HepG2 (cell line): ENCODE data around the gene SLC25A10. TPM values are rescaled to one million over a fixed set of nuclear protein-coding genes. Genes with fewer than 3 reads are reported as not detected.

Source experiments
- ARID5B ChIP-seq: IDR thresholded peaks from 2 replicates; pipeline ENCODE4 v1.4.0; 2020; ENCODE audit warnings: mild to moderate bottlenecking, missing genetic modification reagents
- ATF1 ChIP-seq: IDR thresholded peaks from 2 replicates; pipeline ENCODE4 v1.6.1; 2016; ENCODE audit warnings: mild to moderate bottlenecking, control low read depth
- MYC ChIP-seq: sonication (generic); formaldehyde crosslinking; IDR thresholded peaks from 2 replicates; pipeline ENCODE4 v1.9.0; 2021; ENCODE audit warnings: missing genetic modification reagents, borderline replicate concordance
- ZBTB14 ChIP-seq: sonication (generic); formaldehyde crosslinking; IDR thresholded peaks from 2 replicates; pipeline ENCODE4 v1.4.0; 2020; ENCODE audit warnings: missing genetic modification reagents
- ZBTB40 ChIP-seq, 2 experiments: fragments of 450-650 bp in 1 of 2; sonication (generic) in 1 of 2; formaldehyde crosslinking in 1 of 2; IDR thresholded peaks; 2 replicates each; pipeline versions ENCODE4 v1.6.1 to v1.8.0; 2016 to 2022; ENCODE audit warnings: antibody characterized with exemption in 1 of 2, mild to moderate bottlenecking in 1 of 2, missing genetic modification reagents in 1 of 2
- ZBTB49 ChIP-seq: sonication (generic); formaldehyde crosslinking; IDR thresholded peaks from 2 replicates; pipeline ENCODE4 v1.4.0; 2020; ENCODE audit warnings: missing genetic modification reagents, borderline replicate concordance
- ZFP82 ChIP-seq: sonication (generic); formaldehyde crosslinking; IDR thresholded peaks from 2 replicates; pipeline ENCODE4 v1.5.1; 2020; ENCODE audit warnings: mild to moderate bottlenecking, missing genetic modification reagents, borderline replicate concordance
- ZNF207 ChIP-seq: fragments of 450-650 bp; IDR thresholded peaks from 2 replicates; pipeline ENCODE4 v1.6.1; 2016; ENCODE audit warnings: antibody characterized with exemption, borderline replicate concordance
- ZNF547 ChIP-seq: sonication (generic); formaldehyde crosslinking; IDR thresholded peaks from 2 replicates; pipeline ENCODE4 v1.5.1; 2020; ENCODE audit warnings: mild to moderate bottlenecking, missing genetic modification reagents
- ZSCAN25 ChIP-seq: sonication (generic); formaldehyde crosslinking; IDR thresholded peaks from 2 replicates; pipeline ENCODE4 v1.8.0; 2022; ENCODE audit warnings: mild to moderate bottlenecking, missing genetic modification reagents
- polyA plus RNA-seq, 8 experiments: library from polyadenylated mRNA; depleted of rRNA in 3 of 8; stranded (reverse) in 7 of 8; unstranded in 1 of 8; fragments of >200 nt; fragmentation: Illumina TruSeq in 4 of 8; extraction: Trizol in 4 of 8; gene quantifications; 2 replicates each; pipeline versions ENCODE4 v1.2.1 to v1.2.3, GENCODE V29; 2011 to 2016; ENCODE audit warnings: low read depth in 4 of 8, missing spikeins in 1 of 8, mixed read lengths in 1 of 8; ENCODE audit not compliant: insufficient read depth in 1 of 8
- total RNA-seq, 5 experiments: library from RNA; depleted of rRNA; stranded (reverse); fragments of >200 nt; fragmentation: Illumina TruSeq; extraction: Trizol; gene quantifications; 2 replicates each; pipeline ENCODE4 v1.2.3, GENCODE V29; 2016; ENCODE audit warnings: low read depth in 1 of 5

SLC25A10 gene
- total and polyA plus RNA-seq, 2 of the 13 experiments (the other 11 are each of a cell fraction or from before 2014, with no cell fraction given): 46.5 to 140 TPM

GRCh38 chr17:81727324-81728031 is 15.4 kb downstream of the SLC25A10 start (continued):
- TF ChIP-seq ZBTB40 (IDR thresholded peaks at IDR 0.05) (no peak), ZBTB40 (CRISPR knock-in tag; IDR thresholded peaks at IDR 0.05) (peak; percentile 96), MYC (CRISPR knock-in tag) (peak; percentile 99), ZNF547 (CRISPR knock-in tag) (peak; percentile 100), ZFP82 (peak; percentile 92), ZBTB14 (CRISPR knock-in tag) (peak; percentile 71), ARID5B (CRISPR knock-in tag) (peak; percentile 77), ZSCAN25 (CRISPR knock-in tag) (peak; percentile 88; the same call in 1 of the 2 replicates), ATF1 (CRISPR knock-in tag) (peak; percentile 79; the same call in 1 of the 2 replicates), ZNF207 (no peak), ZBTB49 (peak; percentile 90; the same call in 1 of the 2 replicates)
